OCI-LY1 (cell line): Measurements from ENCODE around the gene TEKT5.

Experiments used
- H2AFZ ChIP-seq: fragments of 200-600 bp; sonication (generic), shearing (Covaris generic); 2 replicates; pipeline ENCODE4 v1.6.0; 2014; ENCODE audit warnings: antibody characterized with exemption, mild to moderate bottlenecking, low read length
- H3F3A ChIP-seq: fragments of 200-600 bp; sonication (generic), shearing (Covaris generic); 2 replicates; pipeline ENCODE4 v1.6.0; 2014; ENCODE audit warnings: mild to moderate bottlenecking, antibody characterized with exemption, low read length, moderate library complexity; ENCODE audit not compliant: insufficient read depth
- H3K27ac ChIP-seq: fragments of 200-600 bp; sonication (generic); 2 replicates; pipeline ENCODE4 v1.5.1; 2014; ENCODE audit warnings: low read length, mixed run types, mild to moderate bottlenecking, low read depth; ENCODE audit not compliant: poor library complexity, severe bottlenecking
- H3K27me3 ChIP-seq: fragments of 200-600 bp; sonication (generic); 2 replicates; pipeline ENCODE4 v1.6.0; 2014; ENCODE audit warnings: antibody characterized with exemption, mild to moderate bottlenecking, low read length, moderate library complexity; ENCODE audit not compliant: insufficient read depth
- H3K36me3 ChIP-seq: fragments of 200-600 bp; sonication (generic); 2 replicates; pipeline ENCODE4 v1.6.1; 2014; ENCODE audit warnings: mild to moderate bottlenecking, antibody characterized with exemption, low read length, moderate library complexity, mixed read lengths; ENCODE audit not compliant: insufficient read depth
- H3K4me1 ChIP-seq: fragments of 200-600 bp; sonication (generic); 2 replicates; pipeline ENCODE4 v1.5.1; 2014; ENCODE audit warnings: mild to moderate bottlenecking, low read length, moderate library complexity; ENCODE audit not compliant: insufficient read depth, severe bottlenecking
- H3K4me2 ChIP-seq: fragments of 200-600 bp; sonication (generic), shearing (Covaris generic); 2 replicates; pipeline ENCODE4 v1.6.1; 2014; ENCODE audit warnings: low read length
- H3K4me3 ChIP-seq: fragments of 200-600 bp; sonication (generic); 2 replicates; pipeline ENCODE4 v1.5.1; 2014; ENCODE audit warnings: low read length, low read depth, mild to moderate bottlenecking, mixed read lengths; ENCODE audit not compliant: poor library complexity, severe bottlenecking
- H3K79me2 ChIP-seq: fragments of 200-600 bp; shearing (Covaris generic); 2 replicates; pipeline ENCODE4 v1.6.1; 2016; ENCODE audit warnings: mixed run types, low read length, mixed read lengths; ENCODE audit not compliant: insufficient read depth
- H3K9ac ChIP-seq: fragments of 200-600 bp; sonication (generic), shearing (Covaris generic); 2 replicates; pipeline ENCODE4 v1.6.1; 2014; ENCODE audit warnings: mild to moderate bottlenecking, low read length, mixed read lengths
- H3K9me2 ChIP-seq: fragments of 200-600 bp; sonication (generic), shearing (Covaris generic); 2 replicates; pipeline ENCODE4 v1.6.1; 2014; ENCODE audit warnings: low read depth, mild to moderate bottlenecking, low read length, mixed read lengths
- H3K9me3 ChIP-seq: fragments of 200-600 bp; shearing (Covaris generic); 2 replicates; pipeline ENCODE4 v1.6.1; 2014; ENCODE audit warnings: low read length, mixed read lengths
- H4K20me1 ChIP-seq: fragments of 200-600 bp; sonication (generic), shearing (Covaris generic); 2 replicates; pipeline ENCODE4 v1.6.0; 2016; ENCODE audit warnings: mild to moderate bottlenecking, low read length; ENCODE audit not compliant: insufficient read depth
- CTCF ChIP-seq: fragments of 200-600 bp; sonication (generic), shearing (Covaris generic); IDR thresholded peaks from 2 replicates; pipeline ENCODE4 v1.5.1; 2017; ENCODE audit warnings: mild to moderate bottlenecking, antibody characterized with exemption, low read length, moderate library complexity, mixed read lengths
- EZH2 ChIP-seq: fragments of 200-600 bp; sonication (generic), shearing (Covaris generic); IDR thresholded peaks from 2 replicates; pipeline ENCODE4 v1.8.0; 2017; ENCODE audit warnings: borderline replicate concordance, mixed run types, mild to moderate bottlenecking, antibody characterized with exemption, low read length, moderate library complexity, mixed read lengths

The TEKT5 gene

GRCh38 chr16:10729104-10730048 lies 34.6 kb upstream of the TEKT5 start:
- no peak overlapping the region for H3K4me3 ChIP-seq
- no peak overlapping the region for H3K27ac ChIP-seq
- no peak overlapping the region for H3K4me2 ChIP-seq
- H3K9me3 ChIP-seq, result peaks cover 4% of the 10 kb centered on the region
- H3K9me2 ChIP-seq, result no peaks in the 10 kb centered on the region
- no peaks in the 10 kb centered on the region for H3K27me3 ChIP-seq
- no peaks in the 10 kb centered on the region for H3F3A ChIP-seq
- peaks cover 8% of the 10 kb centered on the region for H3K4me1 ChIP-seq
- no peak for TF ChIP-seq CTCF
- TF ChIP-seq EZH2, result no peak
- no peaks in the 10 kb centered on the region; the same call in 1 of the 2 replicates for H3K36me3 ChIP-seq
- no peaks in the 10 kb centered on the region for H3K79me2 ChIP-seq
- no peak overlapping the region for H3K9ac ChIP-seq
- no peaks in the 10 kb centered on the region for H4K20me1 ChIP-seq
- H2AFZ ChIP-seq, result no peak overlapping the region

GRCh38 chr16:10728003-10728887 lies 33.5 kb upstream of the TEKT5 start:
- Histone ChIP-seq H4K20me1 (no peaks in the 10 kb centered on the region), H3K27me3 (no peaks in the 10 kb centered on the region), H3K4me3 (no peak overlapping the region), H3K27ac (no peak overlapping the region), H3K4me2 (no peak overlapping the region), H2AFZ (no peak overlapping the region), H3K79me2 (no peaks in the 10 kb centered on the region), H3K9me3 (peaks cover 3% of the 10 kb centered on the region), H3K4me1 (peaks cover 8% of the 10 kb centered on the region), H3K36me3 (no peaks in the 10 kb centered on the region; the same call in 1 of the 2 replicates), H3K9ac (no peak overlapping the region), H3F3A (no peaks in the 10 kb centered on the region), H3K9me2 (no peaks in the 10 kb centered on the region)
- no peak for TF ChIP-seq CTCF
- TF ChIP-seq EZH2, result no peak

GRCh38 chr16:10708969-10709368 lies 14.2 kb upstream of the TEKT5 start:
- Histone ChIP-seq H3K9me3 (no peaks in the 10 kb centered on the region), H2AFZ (no peak overlapping the region), H3K36me3 (no peaks in the 10 kb centered on the region), H3K9me2 (no peaks in the 10 kb centered on the region), H4K20me1 (no peaks in the 10 kb centered on the region), H3K27me3 (no peaks in the 10 kb centered on the region), H3F3A (no peaks in the 10 kb centered on the region), H3K27ac (no peak overlapping the region), H3K9ac (no peak overlapping the region), H3K79me2 (no peaks in the 10 kb centered on the region), H3K4me3 (no peak overlapping the region), H3K4me1 (no peaks in the 10 kb centered on the region), H3K4me2 (no peak overlapping the region)
- TF ChIP-seq EZH2, result no peak
- no peak for TF ChIP-seq CTCF
